Measurements from ENCODE around the gene ASB10.

The ASB10 gene, protein sequence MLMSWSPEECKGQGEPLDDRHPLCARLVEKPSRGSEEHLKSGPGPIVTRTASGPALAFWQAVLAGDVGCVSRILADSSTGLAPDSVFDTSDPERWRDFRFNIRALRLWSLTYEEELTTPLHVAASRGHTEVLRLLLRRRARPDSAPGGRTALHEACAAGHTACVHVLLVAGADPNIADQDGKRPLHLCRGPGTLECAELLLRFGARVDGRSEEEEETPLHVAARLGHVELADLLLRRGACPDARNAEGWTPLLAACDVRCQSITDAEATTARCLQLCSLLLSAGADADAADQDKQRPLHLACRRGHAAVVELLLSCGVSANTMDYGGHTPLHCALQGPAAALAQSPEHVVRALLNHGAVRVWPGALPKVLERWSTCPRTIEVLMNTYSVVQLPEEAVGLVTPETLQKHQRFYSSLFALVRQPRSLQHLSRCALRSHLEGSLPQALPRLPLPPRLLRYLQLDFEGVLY

DNA sequence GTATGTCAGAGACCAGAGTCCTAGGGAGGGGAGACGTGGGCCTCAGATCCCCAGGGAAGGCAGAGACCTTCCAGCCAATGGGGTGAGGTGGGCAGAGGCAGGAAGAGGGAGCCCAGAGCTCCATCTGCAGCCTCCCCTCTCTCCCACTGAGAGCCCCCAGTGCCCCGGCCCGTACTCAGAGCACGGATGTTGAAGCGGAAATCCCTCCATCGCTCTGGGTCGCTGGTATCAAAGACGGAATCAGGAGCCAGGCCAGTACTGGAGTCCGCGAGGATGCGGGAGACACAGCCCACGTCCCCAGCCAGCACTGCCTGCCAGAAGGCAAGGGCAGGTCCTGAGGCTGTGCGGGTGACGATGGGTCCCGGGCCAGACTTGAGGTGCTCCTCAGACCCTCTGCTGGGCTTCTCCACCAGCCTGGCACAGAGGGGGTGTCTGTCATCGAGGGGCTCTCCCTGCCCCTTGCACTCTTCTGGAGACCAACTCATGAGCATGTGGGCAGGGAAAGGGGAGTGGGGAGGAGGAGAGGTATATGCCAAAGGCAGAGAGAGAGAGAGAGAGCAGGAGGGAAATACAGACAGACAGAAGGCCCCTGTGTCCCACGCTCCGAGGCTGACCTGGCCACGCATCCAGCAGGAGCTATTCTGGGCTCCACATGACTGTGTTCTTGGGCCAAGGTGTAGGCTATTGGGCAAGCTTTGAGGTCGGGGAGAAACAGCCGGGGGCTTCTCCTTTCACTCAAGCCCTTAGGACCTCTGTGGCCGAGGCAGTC, at the start of gene ASB10:
Gene ASB10, minus strand, starts transcription at position 611 of the 769 bp plus-strand sequence. Its CDS starts 120 bp downstream, at position 491.
- DNase-seq: no peak

DNA sequence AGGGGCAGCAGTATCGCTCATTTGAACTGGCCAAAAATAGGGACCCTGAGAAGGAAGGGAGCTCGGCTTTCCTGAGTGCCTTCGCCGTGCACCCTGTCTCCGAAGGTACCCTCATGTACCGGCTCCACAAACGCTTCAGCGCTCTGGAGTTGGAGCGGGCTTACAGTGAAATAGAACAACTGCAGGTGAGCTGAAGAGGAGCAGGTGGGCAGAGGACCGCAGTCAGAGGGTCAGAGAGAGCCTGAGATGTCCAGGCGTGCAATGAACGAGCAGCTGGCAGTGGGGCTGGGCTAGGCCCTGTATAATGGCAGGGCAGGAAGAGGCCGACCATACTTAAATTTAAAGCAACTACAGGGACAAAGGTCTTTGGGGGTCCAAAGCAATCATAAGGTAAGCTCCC, 49.4 kb upstream of the ASB10 start:
- DNase-seq: no peak

DNA sequence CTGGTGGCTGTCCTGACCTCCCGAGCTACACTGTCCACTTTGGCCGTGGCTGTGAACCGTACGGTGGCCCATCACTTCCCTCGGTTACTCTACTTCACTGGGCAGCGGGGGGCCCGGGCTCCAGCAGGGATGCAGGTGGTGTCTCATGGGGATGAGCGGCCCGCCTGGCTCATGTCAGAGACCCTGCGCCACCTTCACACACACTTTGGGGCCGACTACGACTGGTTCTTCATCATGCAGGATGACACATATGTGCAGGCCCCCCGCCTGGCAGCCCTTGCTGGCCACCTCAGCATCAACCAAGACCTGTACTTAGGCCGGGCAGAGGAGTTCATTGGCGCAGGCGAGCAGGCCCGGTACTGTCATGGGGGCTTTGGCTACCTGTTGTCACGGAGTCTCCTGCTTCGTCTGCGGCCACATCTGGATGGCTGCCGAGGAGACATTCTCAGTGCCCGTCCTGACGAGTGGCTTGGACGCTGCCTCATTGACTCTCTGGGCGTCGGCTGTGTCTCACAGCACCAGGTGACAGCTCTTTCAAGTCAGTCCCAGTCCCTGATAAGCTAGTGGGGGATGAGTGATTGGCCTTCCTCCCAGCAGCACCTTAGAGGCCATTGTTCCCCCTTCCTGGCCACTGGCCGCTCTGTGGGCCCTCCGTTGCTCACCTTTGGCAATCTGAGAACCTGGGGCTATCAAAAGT, 48.2 kb upstream of the ASB10 start:
- DNase-seq: no peak

DNA sequence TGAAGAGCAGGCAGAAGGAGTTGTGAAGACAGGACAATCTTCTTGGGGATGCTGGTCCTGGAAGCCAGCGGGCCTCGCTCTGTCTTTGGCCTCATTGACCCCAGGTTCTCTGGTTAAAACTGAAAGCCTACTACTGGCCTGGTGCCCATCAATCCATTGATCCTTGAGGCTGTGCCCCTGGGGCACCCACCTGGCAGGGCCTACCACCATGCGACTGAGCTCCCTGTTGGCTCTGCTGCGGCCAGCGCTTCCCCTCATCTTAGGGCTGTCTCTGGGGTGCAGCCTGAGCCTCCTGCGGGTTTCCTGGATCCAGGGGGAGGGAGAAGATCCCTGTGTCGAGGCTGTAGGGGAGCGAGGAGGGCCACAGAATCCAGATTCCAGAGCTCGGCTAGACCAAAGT, 46.8 kb upstream of the ASB10 start:
- DNase-seq: no peak

DNA sequence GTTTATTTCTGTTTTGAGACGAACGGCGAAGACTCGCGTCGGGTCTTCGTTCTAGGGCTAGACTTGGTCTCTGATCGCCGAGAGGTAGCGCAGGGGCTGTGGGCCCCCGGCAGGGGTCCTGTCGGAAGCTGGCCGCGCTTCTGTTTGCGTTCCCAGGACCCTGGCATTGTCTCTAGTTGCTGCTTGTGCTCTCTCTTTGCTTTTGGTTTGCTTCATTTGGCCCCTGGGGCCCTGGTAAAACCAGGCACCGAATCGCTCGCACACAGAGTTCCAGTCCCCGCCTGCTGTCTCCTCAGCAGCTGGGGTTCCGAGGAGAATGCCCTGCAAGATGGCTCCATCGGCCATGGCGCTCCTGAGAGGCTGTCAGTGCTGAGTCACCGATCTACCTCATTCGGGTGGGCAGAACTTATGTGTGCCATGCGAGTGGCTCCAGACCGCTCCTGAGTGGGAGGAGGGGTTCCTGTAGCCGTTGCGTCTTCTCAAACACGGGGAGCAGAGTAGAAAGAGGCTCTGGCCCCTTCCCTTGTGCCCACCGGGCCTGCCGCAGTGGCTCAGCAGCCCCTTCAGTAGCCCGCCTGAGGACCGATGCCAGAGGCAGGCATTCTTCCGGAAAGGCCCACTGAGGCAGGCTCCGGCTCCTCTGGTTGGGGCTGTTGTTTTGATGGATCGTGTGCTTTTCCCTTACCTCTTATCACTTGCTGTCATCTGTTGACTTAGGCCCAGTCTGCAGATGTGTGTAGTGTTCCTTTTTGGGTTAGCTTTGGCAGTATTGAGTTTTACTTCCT, 46.1 kb upstream of the ASB10 start:
- DNase-seq: peak; percentile 86

DNA sequence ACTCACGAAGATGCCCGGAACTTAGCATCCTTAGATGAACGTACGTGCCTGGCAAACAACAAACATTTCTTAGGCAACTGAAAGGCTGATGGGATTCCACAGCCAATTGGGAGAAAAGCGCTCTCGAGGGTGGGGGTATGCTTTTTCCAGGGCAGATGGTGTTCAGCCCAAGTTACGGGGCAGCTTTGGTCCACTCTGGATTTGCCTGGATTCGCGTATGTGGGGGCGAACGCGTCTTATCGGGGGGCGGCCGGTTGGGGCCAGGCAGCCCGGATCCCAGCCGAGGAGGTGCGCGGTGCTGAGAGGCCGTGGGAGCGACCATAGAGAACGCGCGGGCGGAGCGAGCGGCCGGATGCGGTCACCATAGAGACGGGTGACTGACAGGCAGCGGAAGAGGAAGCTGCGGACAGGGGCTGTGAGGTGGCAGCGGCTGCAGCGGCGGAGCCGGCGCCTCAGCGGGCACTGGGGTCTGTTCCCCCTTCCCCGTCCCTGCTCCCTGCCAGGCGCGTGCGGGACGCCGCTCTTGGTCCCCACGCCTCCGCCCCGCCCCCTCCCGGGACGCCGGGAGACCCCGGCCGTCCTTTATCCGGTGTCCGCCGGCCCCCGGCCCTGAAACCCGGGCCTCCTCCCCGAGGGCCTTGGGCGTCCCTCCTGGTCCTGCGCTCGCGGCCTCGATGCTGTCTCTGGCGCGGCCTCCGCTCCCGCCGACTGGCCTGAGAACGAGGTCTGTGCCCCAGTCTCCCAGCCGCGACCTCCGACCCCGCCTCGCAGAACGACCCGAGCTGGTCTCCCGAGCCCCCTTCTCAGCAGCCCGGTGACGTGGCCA, 45.3 kb upstream of the ASB10 start, which contains the start of gene CHPF2:
Gene CHPF2, plus strand, starts transcription at position 393 of the 826 bp plus-strand sequence. CDS start 1,529 bp downstream, outside the sequence.
- DNase-seq: peak; percentile 94

DNA sequence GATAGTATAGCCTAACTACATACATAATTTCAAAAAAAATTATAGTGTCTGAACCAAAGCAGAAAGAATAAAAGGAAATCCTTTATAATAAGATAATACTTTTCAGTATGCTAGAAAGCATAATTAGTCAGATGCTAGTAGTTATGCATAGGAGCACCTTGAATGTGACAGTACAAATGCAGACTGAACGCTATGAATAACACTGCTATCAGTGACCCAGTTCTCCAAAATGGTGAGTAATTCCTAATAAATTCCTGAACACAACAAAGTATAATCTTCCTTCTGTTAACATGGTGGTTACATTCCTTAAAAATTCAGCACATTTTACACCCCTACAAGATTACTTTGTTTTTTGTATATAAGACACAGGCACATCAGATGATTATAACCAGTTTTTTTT, 44.0 kb upstream of the ASB10 start:
- no peak for DNase-seq

DNA sequence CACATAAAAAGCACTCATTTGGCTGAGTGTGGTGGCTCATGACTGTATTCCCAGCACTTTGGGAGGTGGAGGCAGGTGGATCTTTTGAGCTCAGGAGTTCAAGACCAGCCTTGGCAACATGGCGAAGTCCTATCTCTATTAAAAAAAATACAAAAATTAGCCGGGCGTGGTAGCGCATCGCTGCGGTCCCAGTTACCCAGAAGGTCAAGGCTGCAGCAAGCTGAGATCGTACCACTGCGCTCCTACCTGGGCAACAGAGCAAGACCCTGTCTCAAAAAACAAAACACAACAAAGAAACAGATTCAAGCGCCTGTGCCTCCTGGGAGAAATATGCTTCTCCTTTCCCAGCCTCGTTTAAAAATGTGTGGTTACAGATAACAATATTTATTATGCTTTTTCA, 42.2 kb upstream of the ASB10 start:
- no peak for DNase-seq

DNA sequence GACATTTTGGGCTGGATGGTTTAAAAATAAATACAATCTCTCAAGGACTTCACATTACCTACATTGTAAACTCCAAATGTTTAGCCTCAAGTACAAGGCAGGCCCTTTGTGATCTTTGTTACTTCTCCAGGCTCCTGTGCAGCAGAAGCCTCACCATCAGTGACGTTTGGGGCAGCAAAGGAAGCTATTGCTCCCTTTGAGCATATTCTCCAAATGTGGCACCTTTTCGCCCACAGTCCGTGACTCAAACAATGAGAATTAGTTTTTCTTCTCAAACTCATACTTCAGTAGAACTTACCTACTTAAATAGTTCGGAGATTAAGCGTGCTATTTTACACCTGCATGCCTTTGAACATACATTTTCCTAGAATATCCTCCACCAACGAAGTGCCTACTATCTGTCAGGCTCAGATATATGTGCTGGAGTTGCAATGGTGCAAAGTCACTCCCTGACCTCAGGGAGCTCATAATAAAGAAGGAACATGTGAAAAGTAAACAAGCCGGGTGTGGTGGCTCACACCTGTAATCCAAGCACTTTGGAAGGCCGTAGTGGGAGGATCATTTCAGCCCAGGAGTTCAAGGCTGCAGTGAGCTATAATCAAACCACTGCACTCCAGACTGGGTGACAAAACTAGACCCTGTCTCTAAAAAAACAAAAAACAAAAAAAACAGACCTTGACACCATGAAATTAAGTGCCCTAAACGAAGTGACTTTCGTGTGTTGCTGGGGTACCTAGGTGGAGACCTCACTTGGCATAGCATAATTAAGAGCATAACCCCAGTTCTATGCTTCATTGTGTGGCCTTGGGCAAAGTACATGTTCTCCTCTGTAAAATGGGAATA, 41.2 kb upstream of the ASB10 start:
- DNase-seq: no peak

DNA sequence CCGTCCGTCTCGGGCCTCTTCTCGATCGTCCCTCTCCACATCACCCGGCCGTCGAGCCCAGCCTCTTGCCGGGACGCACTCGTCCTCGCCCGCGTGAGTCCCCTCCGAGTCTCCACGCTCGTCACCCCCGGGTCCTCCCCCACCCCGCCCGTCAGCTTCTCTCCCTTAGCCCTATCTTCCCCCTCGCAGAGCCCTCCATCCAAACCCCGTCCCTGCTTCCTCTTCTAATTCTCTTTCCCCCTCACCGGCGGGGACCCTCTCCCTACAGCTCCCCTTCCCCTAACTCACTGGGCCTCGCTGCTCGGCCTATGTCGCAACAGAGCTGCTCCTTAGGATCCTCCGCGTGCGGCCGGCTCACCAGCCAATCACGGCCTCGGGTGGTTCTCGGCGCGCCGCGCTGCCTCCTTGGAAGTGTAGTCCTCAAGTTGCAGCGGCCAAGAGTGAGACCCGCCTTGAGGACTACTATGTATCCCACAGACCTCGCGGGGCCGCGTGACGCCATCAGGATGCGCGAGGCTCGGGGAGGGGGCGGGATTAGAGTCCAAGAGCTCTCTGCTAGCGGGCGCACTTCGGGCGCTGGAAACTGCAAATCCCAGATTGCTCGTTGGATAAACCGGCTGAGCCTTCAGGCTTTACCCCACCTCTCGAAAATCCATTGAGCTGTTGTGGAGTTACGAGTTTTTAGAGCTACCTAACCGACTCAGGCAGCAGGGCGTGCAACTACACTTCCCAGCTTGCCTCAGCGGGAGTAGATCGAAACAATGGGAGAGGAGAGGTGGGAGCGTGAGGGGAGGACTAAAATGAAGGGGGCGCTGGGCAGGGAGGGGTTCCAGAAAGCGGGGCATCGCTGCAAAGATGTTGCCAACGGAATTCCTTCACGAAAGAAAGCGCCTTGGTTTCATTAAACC, 40.1 kb upstream of the ASB10 start, which contains the start of gene ABCF2:
Gene ABCF2, minus strand, starts transcription at position 331 of the 908 bp plus-strand sequence. CDS start 747 bp downstream, outside the sequence.
- peak; percentile 100 for DNase-seq

DNA sequence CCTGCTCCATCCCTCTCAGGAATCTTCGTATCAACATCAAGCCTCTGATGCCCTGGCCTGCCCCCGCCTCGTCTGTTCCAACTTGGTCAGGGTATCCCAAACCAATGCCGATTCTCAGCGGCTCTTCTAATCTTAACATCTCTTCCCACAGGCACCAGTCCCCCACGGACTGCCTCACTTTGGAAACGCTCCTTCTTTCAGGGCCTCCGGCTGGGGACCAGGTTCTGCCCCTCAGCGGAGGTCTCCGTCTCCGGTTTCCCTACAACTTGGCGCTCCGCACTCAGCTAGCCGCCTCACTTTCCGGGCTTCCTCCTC, 39.5 kb upstream of the ASB10 start:
- no peak for DNase-seq

DNA sequence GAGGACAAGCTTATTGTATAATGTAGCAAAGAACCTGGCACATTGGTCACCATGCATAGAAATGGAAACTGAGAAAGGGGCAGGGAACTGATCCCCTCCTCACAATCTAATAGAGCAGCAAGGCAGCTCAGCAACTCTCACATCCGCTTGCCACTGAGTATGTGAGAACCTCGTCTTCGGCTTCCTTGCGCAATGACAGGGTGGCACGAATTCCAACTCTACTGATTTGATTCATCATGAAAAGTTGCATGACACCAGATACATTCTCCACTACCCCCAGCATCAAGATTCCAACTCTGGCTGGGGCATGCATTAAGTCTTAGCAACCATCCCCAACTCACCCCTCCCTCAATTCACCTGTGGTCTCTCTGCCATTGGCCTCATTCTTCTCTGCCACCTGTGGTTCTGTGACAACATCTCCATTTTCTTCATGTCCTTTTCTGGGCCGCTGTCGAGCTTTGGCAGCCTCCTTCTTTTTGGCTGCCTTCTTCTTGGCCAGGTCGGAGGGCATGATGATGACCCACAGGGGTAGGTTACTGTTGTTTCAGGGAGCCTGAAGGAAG, 39.0 kb upstream of the ASB10 start:
- DNase-seq: no peak

DNA sequence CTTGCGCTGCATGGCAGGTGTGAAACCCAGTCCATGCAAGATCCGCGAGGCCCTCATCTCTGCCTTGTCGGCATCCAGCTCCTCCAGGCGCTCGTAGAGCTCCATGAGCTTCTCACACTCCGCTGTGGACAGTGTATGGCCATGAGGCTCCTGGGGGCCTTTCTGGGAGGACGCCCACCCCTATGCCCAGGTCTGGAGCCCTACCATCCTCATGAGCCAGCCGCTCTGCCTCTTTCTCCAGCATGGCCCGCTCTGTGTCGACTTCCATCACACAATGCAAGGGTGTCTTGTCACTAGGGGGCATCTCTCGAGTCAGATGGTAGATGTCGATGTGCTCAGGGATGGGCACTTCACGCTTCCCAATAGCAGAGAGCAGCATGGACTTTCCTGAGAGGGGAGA, 36.7 kb upstream of the ASB10 start:
- DNase-seq: no peak

DNA sequence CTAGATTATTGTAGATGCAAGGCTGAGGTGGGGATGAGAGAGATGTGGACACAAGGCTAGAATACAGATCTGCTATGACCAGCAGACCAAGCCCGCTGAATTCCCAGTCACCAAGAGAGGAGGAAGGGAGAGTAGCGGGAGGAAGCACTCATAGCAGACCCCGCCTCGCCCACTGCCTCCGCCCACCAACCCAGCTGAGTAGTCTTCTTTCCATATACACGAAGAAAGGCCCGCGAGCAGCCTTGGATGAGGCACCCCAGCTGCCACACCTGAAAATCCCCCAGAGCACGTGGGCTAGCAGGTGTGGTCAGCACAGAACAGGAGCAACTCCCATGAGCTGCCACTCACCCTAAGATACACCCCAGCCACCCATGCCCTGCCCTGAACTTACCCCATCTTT, 31.1 kb upstream of the ASB10 start:
- no peak for DNase-seq

DNA sequence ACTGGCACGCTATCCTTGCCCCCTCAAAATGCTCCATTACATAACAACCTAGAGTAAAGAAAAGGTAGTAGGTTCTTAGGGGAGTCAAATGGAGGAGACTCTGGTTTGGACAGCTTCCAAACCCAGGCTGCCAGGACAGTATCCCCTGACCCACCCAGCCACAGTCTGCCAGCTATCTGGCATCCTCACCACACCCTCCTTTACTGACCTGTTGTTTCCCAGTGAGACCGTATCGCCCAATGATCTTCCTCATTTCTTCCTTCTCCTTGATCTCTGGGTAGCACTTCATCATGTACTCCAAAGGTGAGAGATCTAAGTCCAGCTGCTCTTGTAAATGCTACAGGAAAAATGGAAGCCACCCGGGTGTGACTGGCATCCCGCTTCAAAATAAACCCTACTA, 28.3 kb upstream of the ASB10 start:
- DNase-seq: no peak

DNA sequence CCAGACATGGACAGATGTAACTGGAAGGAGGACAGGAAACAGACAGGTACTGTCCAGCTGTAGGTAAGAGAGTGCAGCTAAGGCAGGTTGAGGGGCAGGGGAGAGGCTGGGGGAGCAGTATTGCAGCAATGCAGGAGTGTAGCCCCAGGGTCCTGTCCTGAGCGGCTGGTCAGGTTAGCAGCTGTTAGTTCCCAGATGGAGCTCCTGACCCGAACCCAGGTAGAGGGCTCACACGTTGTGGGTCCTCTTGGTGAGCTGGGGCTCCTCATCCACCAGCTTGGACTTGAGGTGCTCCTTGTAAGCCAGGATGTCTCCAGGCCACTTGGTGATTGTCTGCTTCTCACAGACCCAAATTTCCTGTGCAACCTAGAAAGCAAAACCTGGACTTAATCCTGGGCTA, 26.8 kb upstream of the ASB10 start:
- DNase-seq: no peak

DNA sequence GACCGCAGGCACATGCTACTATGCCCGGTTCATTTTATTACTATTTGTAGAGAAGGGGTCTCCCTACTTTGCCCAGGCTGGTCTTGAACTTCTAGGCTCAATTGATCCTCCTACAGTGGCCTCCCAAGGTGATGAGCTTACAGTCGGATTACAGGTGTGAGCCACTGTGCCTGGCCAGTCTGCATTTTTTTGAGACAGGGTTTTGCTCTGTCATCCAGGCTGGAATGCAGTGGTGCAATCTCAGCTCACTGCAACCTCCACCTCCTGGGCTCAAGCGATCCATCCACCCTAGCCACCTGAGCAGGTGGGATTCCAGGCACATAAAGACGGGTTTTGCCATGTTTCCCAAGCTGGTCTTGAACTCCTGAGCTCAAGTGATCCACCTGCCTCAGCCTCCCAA, 25.6 kb upstream of the ASB10 start:
- no peak for DNase-seq

DNA sequence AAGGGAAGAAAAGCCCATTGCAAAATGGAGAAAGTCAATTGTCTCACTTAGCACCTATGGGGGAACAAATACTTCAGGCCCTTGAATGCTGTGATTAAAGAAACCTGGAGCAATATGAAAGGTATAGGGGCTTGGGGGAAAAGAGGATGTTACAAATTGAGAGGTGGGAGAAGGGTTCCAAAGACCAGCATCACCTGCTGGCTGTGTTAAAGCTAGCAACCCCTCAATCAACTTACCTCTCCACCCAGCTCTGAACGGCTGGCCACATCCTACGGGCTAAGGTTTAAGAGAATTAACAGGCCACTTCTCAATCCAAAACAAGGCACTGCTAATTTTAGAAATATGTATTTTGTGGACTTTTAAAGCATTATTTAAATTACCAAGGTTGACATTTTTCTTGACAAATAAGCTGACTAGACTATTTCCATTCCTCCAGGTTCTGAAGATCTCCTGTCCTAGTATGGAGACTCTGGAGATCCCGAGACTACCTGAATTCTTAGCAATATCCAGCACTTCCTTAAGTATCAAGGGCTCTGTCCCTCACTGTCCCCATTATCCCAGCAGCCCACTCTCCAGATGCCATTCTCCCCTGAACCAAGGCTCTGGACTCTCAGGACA, 24.2 kb upstream of the ASB10 start:
- no peak for DNase-seq

All from stimulated activated CD8-positive, alpha-beta memory T cell treated with anti-CD3 and anti-CD28 coated beads, Interleukin-4, amount 100 ng/mL, for 48 hours (primary cell).